DOHH2 (cell line): ENCODE measurements around the gene SLC7A4.

Experiments
- CTCF ChIP-seq: fragments of 200-600 bp; sonication (generic); IDR thresholded peaks from one replicate; pipeline ENCODE4 v1.5.1; 2014; ENCODE audit warnings: antibody characterized with exemption, mild to moderate bottlenecking, low read depth, low read length; ENCODE audit not compliant: poor library complexity, severe bottlenecking
- EZH2phosphoT487 ChIP-seq: fragments of 200-600 bp; sonication (generic); IDR thresholded peaks from 2 replicates; pipeline ENCODE4 v1.6.1; 2017; ENCODE audit warnings: borderline replicate concordance, mild to moderate bottlenecking, antibody characterized with exemption, low read length, moderate library complexity, mixed read lengths

- no peak for TF ChIP-seq CTCF
- TF ChIP-seq EZH2phosphoT487 = no peak
Measured at GRCh38 chr22:21026783-21027692, 5.3 kb downstream of the SLC7A4 start.
